WTC11 (cell line): ENCODE data around the gene ZNF888. TPM values are rescaled to one million over a fixed set of nuclear protein-coding genes. Genes with fewer than 3 reads are reported as not detected.

Experiments
- ATAC-seq: fragments of 200-7000 bp; cut with Tn5 transposase; 2 replicates; pipeline ENCODE4 v1.10.0; 2021; ENCODE audit warnings: mild to moderate bottlenecking, moderate library complexity
- CTCF ChIA-PET: fragments of 300-600 bp; sonication (Branson Sonifier 250); formaldehyde crosslinking; loops from one replicate; lab custom pipeline; 2021; ENCODE audit warnings: antibody characterized with exemption; lab: Charles Lee
- POLR2A ChIA-PET: fragments of 350-600 bp; sonication (Branson Sonifier 250); formaldehyde crosslinking; loops from one replicate; lab custom pipeline; 2021; ENCODE audit warnings: antibody characterized with exemption; lab: Charles Lee
- DNase-seq: peaks from one replicate; pipeline ENCODE4 v3.0.0; 2021; ENCODE audit warnings: low spot score
- H3K27ac Mint-ChIP-seq: 2 replicates; pipeline ENCODE4 v1.8.0; 2021; ENCODE audit warnings: mixed read lengths
- H3K27me3 Mint-ChIP-seq: 2 replicates; pipeline ENCODE4 v1.8.0; 2021; ENCODE audit warnings: low read depth, mild to moderate bottlenecking, moderate library complexity, mixed read lengths
- H3K36me3 Mint-ChIP-seq: 2 replicates; pipeline ENCODE4 v1.8.0; 2021; ENCODE audit warnings: mixed read lengths
- H3K4me1 Mint-ChIP-seq: 2 replicates; pipeline ENCODE4 v1.8.0; 2022; ENCODE audit warnings: mixed read lengths
- H3K4me3 Mint-ChIP-seq: 2 replicates; pipeline ENCODE4 v1.8.0; 2021; ENCODE audit warnings: mild to moderate bottlenecking, moderate library complexity, mixed read lengths
- H3K9me3 Mint-ChIP-seq: 2 replicates; pipeline ENCODE4 v1.8.0; 2021; ENCODE audit warnings: mixed read lengths
- AFF4 ChIP-seq: sonication (generic); formaldehyde crosslinking; IDR thresholded peaks from 2 replicates; pipeline ENCODE4 v1.8.1; 2023; ENCODE audit warnings: mild to moderate bottlenecking, missing genetic modification reagents, borderline replicate concordance
- ARID4B ChIP-seq: sonication (generic); formaldehyde crosslinking; IDR thresholded peaks from 2 replicates; pipeline ENCODE4 v1.8.0; 2023; ENCODE audit warnings: missing genetic modification reagents, mild to moderate bottlenecking, borderline replicate concordance
- ATF1 ChIP-seq: sonication (generic); formaldehyde crosslinking; IDR thresholded peaks from 2 replicates; pipeline ENCODE4 v1.8.1; 2023; ENCODE audit warnings: mild to moderate bottlenecking, moderate library complexity, missing genetic modification reagents
- CBFB ChIP-seq: sonication (generic); formaldehyde crosslinking; IDR thresholded peaks from 2 replicates; pipeline ENCODE4 v1.8.1; 2022; ENCODE audit warnings: mild to moderate bottlenecking, low read depth, missing genetic modification reagents
- CREM ChIP-seq: sonication (generic); formaldehyde crosslinking; IDR thresholded peaks from 2 replicates; pipeline ENCODE4 v1.8.1; 2022; ENCODE audit warnings: mild to moderate bottlenecking, missing genetic modification reagents, moderate library complexity
- EMX1 ChIP-seq: fragments of 250-450 bp; sonication (Bioruptor Pico); IDR thresholded peaks from 2 replicates; pipeline ENCODE4 v1.8.0; 2021; ENCODE audit warnings: mild to moderate bottlenecking
- ESRRA ChIP-seq: sonication (generic); formaldehyde crosslinking; IDR thresholded peaks from 2 replicates; pipeline ENCODE4 v1.8.1; 2022; ENCODE audit warnings: mild to moderate bottlenecking, missing genetic modification reagents, borderline replicate concordance
- FOXJ3 ChIP-seq: sonication (generic); formaldehyde crosslinking; IDR thresholded peaks from 2 replicates; pipeline ENCODE4 v1.9.0; 2021; ENCODE audit warnings: missing genetic modification reagents, mild to moderate bottlenecking, borderline replicate concordance
- FOXK1 ChIP-seq: sonication (generic); formaldehyde crosslinking; IDR thresholded peaks from 2 replicates; pipeline ENCODE4 v1.8.0; 2022; ENCODE audit warnings: mild to moderate bottlenecking, moderate library complexity, missing genetic modification reagents
- GTF2I ChIP-seq: fragments of 250-450 bp; sonication (Bioruptor Pico); conservative IDR thresholded peaks from 2 replicates; pipeline ENCODE4 v1.4.0; 2021; ENCODE audit warnings: mild to moderate bottlenecking
- HMGA2 ChIP-seq: fragments of 250-450 bp; sonication (Bioruptor Pico); IDR thresholded peaks from 2 replicates; pipeline ENCODE4 v1.4.0; 2021; ENCODE audit warnings: mild to moderate bottlenecking, moderate library complexity
- JUN ChIP-seq: sonication (generic); formaldehyde crosslinking; IDR thresholded peaks from 2 replicates; pipeline ENCODE4 v1.8.0; 2023; ENCODE audit warnings: mild to moderate bottlenecking, missing genetic modification reagents
- MAX ChIP-seq: sonication (generic); formaldehyde crosslinking; IDR thresholded peaks from 2 replicates; pipeline ENCODE4 v1.8.0; 2022; ENCODE audit warnings: mild to moderate bottlenecking, missing genetic modification reagents
- SMAD3 ChIP-seq: sonication (generic); formaldehyde crosslinking; IDR thresholded peaks from 2 replicates; pipeline ENCODE4 v1.8.0; 2022; ENCODE audit warnings: missing genetic modification reagents, mild to moderate bottlenecking, borderline replicate concordance
- SP1 ChIP-seq: sonication (generic); formaldehyde crosslinking; conservative IDR thresholded peaks from 2 replicates; pipeline ENCODE4 v1.8.1; 2022; ENCODE audit warnings: missing genetic modification reagents
- TCF7 ChIP-seq: sonication (generic); formaldehyde crosslinking; IDR thresholded peaks from 2 replicates; pipeline ENCODE4 v1.8.0; 2022; ENCODE audit warnings: mild to moderate bottlenecking, low read depth, missing genetic modification reagents, moderate library complexity
- TP53 ChIP-seq: sonication (generic); formaldehyde crosslinking; IDR thresholded peaks from 2 replicates; pipeline ENCODE4 v1.8.1; 2023; ENCODE audit warnings: mild to moderate bottlenecking, missing genetic modification reagents
- ZNF138 ChIP-seq: sonication (generic); formaldehyde crosslinking; conservative IDR thresholded peaks from 2 replicates; pipeline ENCODE4 v1.8.1; 2022; ENCODE audit warnings: mild to moderate bottlenecking, moderate library complexity, missing genetic modification reagents
- ZNF219 ChIP-seq: sonication (generic); formaldehyde crosslinking; IDR thresholded peaks from 2 replicates; pipeline ENCODE4 v1.8.0; 2023; ENCODE audit warnings: missing genetic modification reagents, mild to moderate bottlenecking, borderline replicate concordance
- ZNF232 ChIP-seq: sonication (generic); formaldehyde crosslinking; IDR thresholded peaks from 2 replicates; pipeline ENCODE4 v1.8.0; 2022; ENCODE audit warnings: mild to moderate bottlenecking, missing genetic modification reagents
- ZNF416 ChIP-seq: fragments of 250-450 bp; sonication (Bioruptor Pico); IDR thresholded peaks from 2 replicates; pipeline ENCODE4 v1.9.0; 2021; ENCODE audit warnings: mild to moderate bottlenecking, inconsistent platforms
- total RNA-seq: library from RNA; stranded (reverse); gene quantifications from 3 replicates; pipeline ENCODE4 v1.2.3, GENCODE V29; 2021

ZNF888 gene
- total RNA-seq, 1 experiment from 2014 or later = 9.8 TPM

- no peak for TF ChIP-seq FOXJ3
- TF ChIP-seq ATF1 (CRISPR knock-in tag) = no peak
- no peak for TF ChIP-seq HMGA2 (CRISPR knock-in tag)
Measured at GRCh38 chr19:52967772-52968171, 44.5 kb upstream of the ZNF888 start (continued).

GRCh38 chr19:52963247-52963618 is 40.0 kb upstream of the ZNF888 start:
- H3K27ac Mint-ChIP-seq = peak overlapping the region; percentile 98

GRCh38 chr19:52962394-52963246 is 39.4 kb upstream of the ZNF888 start, which contains the start of gene ZNF816:
ZNF816 (minus strand) TSS chr19:52962881; CDS start chr19:52956089, 6,792 bp downstream.
- ATAC-seq = peak; percentile 98
- ChIA-PET POLR2A (interaction anchor here (0.7 to 1.3 kb wide), 5 partner anchors 17 to 82 kb away, joined by 3 to 5 read pairs (median 3); partner anchors contain the start of gene ERVV-2), CTCF (interaction anchor here (0.6 to 3.5 kb wide), 14 partner anchors 15 to 232 kb away, joined by 3 to 16 read pairs (median 4); partner anchors contain the start of gene ZNF320)
- peaks cover 15% of the 10 kb centered on the region for H3K36me3 Mint-ChIP-seq
- peaks cover 15% of the 10 kb centered on the region for H3K9me3 Mint-ChIP-seq
- peak within 1 kb of the TSS; percentile 99 for H3K4me3 Mint-ChIP-seq
- H3K27ac Mint-ChIP-seq = peak within 1 kb of the TSS; percentile 98
- DNase-seq = peak; percentile 99
- peaks cover 21% of the 10 kb centered on the region for H3K4me1 Mint-ChIP-seq
- peaks cover under 1% of the 10 kb centered on the region; the same call in 1 of the 2 replicates for H3K27me3 Mint-ChIP-seq
- no peak for TF ChIP-seq FOXK1 (CRISPR knock-in tag)
- TF ChIP-seq ESRRA (CRISPR knock-in tag) = no peak
- no peak for TF ChIP-seq ZNF416 (CRISPR knock-in tag)
- no peak for TF ChIP-seq EMX1 (CRISPR knock-in tag)
- no peak; the same call in 1 of the 2 replicates for TF ChIP-seq AFF4
- peak; percentile 46; the same call in 1 of the 2 replicates for TF ChIP-seq MAX (CRISPR knock-in tag)
- no peak for TF ChIP-seq JUN (CRISPR knock-in tag)
- TF ChIP-seq ZNF232 (CRISPR knock-in tag) = 0 out of 2 replicates have a peak, but pooled peaks have one; percentile 34
- no peak for TF ChIP-seq CBFB (CRISPR knock-in tag)
- TF ChIP-seq SP1 (CRISPR knock-in tag) = peak; percentile 75

More at GRCh38 chr19:52963247-52963618, 40.0 kb upstream of the ZNF888 start:
- peak; percentile 40 for DNase-seq
- H3K4me1 Mint-ChIP-seq = peaks cover 21% of the 10 kb centered on the region
- no peak for TF ChIP-seq TP53 (CRISPR knock-in tag)
- TF ChIP-seq ARID4B (CRISPR knock-in tag) = no peak
- 0 out of 2 replicates have a peak, but pooled peaks have one; percentile 39 for TF ChIP-seq GTF2I
- TF ChIP-seq ZNF219 (CRISPR knock-in tag) = no peak
- no peak for TF ChIP-seq ZNF138 (CRISPR knock-in tag)
- no peak for TF ChIP-seq TCF7 (CRISPR knock-in tag)
- no peak for TF ChIP-seq CREM (CRISPR knock-in tag)
- no peak for TF ChIP-seq SMAD3
- TF ChIP-seq, all 79 proteins: peak for 1
- Mint-ChIP-seq H3K4me3 (peak overlapping the region; percentile 99), H3K27me3 (peaks cover 3% of the 10 kb centered on the region; the same call in 1 of the 2 replicates), H3K9me3 (peaks cover 15% of the 10 kb centered on the region), H3K36me3 (peaks cover 12% of the 10 kb centered on the region)
- ChIA-PET CTCF (interaction anchor here (0.6 to 3.5 kb wide), 14 partner anchors 16 to 232 kb away, joined by 3 to 16 read pairs (median 4); partner anchors contain the start of gene ZNF320), POLR2A (interaction anchor here (1.1 to 1.3 kb wide), 4 partner anchors 17 to 81 kb away, joined by 3 to 5 read pairs (median 4); partner anchors contain the start of gene ERVV-2)
- peak; percentile 21 for ATAC-seq
